HepG2 (cell line): Measurements from ENCODE around the gene ERVH48-1. TPM values are rescaled to one million over a fixed set of nuclear protein-coding genes. Genes with fewer than 3 reads are reported as not detected.

ENCODE experiments used
- ATM ChIP-seq: fragments of 450-650 bp; IDR thresholded peaks from 2 replicates; pipeline ENCODE4 v1.7.1; 2017; ENCODE audit warnings: mild to moderate bottlenecking, borderline replicate concordance
- CHCHD3 ChIP-seq: sonication (generic); formaldehyde crosslinking; IDR thresholded peaks from 2 replicates; pipeline ENCODE4 v1.8.0; 2022; ENCODE audit warnings: mild to moderate bottlenecking, missing genetic modification reagents, moderate library complexity
- GFI1 ChIP-seq: sonication (generic); formaldehyde crosslinking; IDR thresholded peaks from 2 replicates; pipeline ENCODE4 v1.5.0; 2020; ENCODE audit warnings: missing genetic modification reagents, mild to moderate bottlenecking, borderline replicate concordance
- HMG20B ChIP-seq: conservative IDR thresholded peaks from 2 replicates; pipeline ENCODE4 v1.6.1; 2016; ENCODE audit warnings: missing genetic modification reagents, missing compliant biosample characterization
- HNRNPUL1 ChIP-seq: fragments of 200-400 bp; formaldehyde crosslinking; IDR thresholded peaks from 2 replicates; pipeline ENCODE4 v1.6.1; 2017; ENCODE audit warnings: low read depth, mild to moderate bottlenecking, low read length, moderate library complexity
- KAT8 ChIP-seq: IDR thresholded peaks from 2 replicates; pipeline ENCODE4 v1.6.1; 2016; ENCODE audit warnings: missing genetic modification reagents, missing compliant biosample characterization
- MAX ChIP-seq: IDR thresholded peaks from 2 replicates; pipeline ENCODE4 v1.6.1; 2012; ENCODE audit warnings: inconsistent platforms
- MBNL3 ChIP-seq: fragments of 250-450 bp; sonication (Bioruptor Pico); conservative IDR thresholded peaks from 2 replicates; pipeline ENCODE4 v1.8.0; 2022; ENCODE audit warnings: mild to moderate bottlenecking, inconsistent platforms
- MNT ChIP-seq: fragments of 450-650 bp; IDR thresholded peaks from 2 replicates; pipeline ENCODE4 v1.6.1; 2016
- NBN ChIP-seq: fragments of 450-650 bp; conservative IDR thresholded peaks from 2 replicates; pipeline ENCODE4 v1.6.1; 2017
- ONECUT2 ChIP-seq: sonication (generic); formaldehyde crosslinking; IDR thresholded peaks from 2 replicates; pipeline ENCODE4 v1.4.0; 2020; ENCODE audit warnings: missing genetic modification reagents
- PHF5A ChIP-seq: IDR thresholded peaks from one replicate; pipeline ENCODE4 v1.6.1; 2018; ENCODE audit warnings: low read depth, missing genetic modification reagents; ENCODE audit not compliant: unreplicated experiment
- POLR2A ChIP-seq, 2 experiments: IDR thresholded peaks; 2 replicates each; pipeline ENCODE4 v1.6.1; 2011; ENCODE audit warnings: low read depth in 2 of 2, low read length in 2 of 2, mild to moderate bottlenecking in 1 of 2, moderate library complexity in 1 of 2; ENCODE audit not compliant: insufficient read depth in 1 of 2
- SMYD3 ChIP-seq: sonication (generic); formaldehyde crosslinking; IDR thresholded peaks from 2 replicates; pipeline ENCODE4 v1.8.1; 2023; ENCODE audit warnings: mild to moderate bottlenecking, missing genetic modification reagents
- TMF1 ChIP-seq: sonication (generic); formaldehyde crosslinking; IDR thresholded peaks from 2 replicates; pipeline ENCODE4 v1.8.1; 2022; ENCODE audit warnings: low read depth, missing genetic modification reagents
- ZC3H13 ChIP-seq: sonication (generic); formaldehyde crosslinking; IDR thresholded peaks from 2 replicates; pipeline ENCODE4 v1.8.1; 2023; ENCODE audit warnings: mild to moderate bottlenecking, missing genetic modification reagents, moderate library complexity
- ZFP91 ChIP-seq: sonication (generic); formaldehyde crosslinking; IDR thresholded peaks from 2 replicates; pipeline ENCODE4 v1.9.0; 2022; ENCODE audit warnings: missing genetic modification reagents, mild to moderate bottlenecking, borderline replicate concordance
- ZNF20 ChIP-seq: sonication (generic); formaldehyde crosslinking; IDR thresholded peaks from 2 replicates; pipeline ENCODE4 v1.4.0; 2020; ENCODE audit warnings: mild to moderate bottlenecking, moderate library complexity, missing genetic modification reagents
- ZNF230 ChIP-seq: sonication (generic); formaldehyde crosslinking; IDR thresholded peaks from 2 replicates; pipeline ENCODE4 v1.4.0; 2020; ENCODE audit warnings: mild to moderate bottlenecking, missing genetic modification reagents
- ZNF772 ChIP-seq: sonication (generic); formaldehyde crosslinking; IDR thresholded peaks from 2 replicates; pipeline ENCODE4 v1.5.0; 2020; ENCODE audit warnings: mild to moderate bottlenecking, missing genetic modification reagents
- ZNF891 ChIP-seq: sonication (generic); formaldehyde crosslinking; IDR thresholded peaks from 2 replicates; pipeline ENCODE4 v1.5.0; 2020; ENCODE audit warnings: mild to moderate bottlenecking, missing genetic modification reagents
- ZZZ3 ChIP-seq: sonication (generic); formaldehyde crosslinking; IDR thresholded peaks from 2 replicates; pipeline ENCODE4 v1.4.0; 2020; ENCODE audit warnings: missing genetic modification reagents, mild to moderate bottlenecking, borderline replicate concordance
- polyA plus RNA-seq, 8 experiments: library from polyadenylated mRNA; depleted of rRNA in 3 of 8; stranded (reverse) in 7 of 8; unstranded in 1 of 8; fragments of >200 nt; fragmentation: Illumina TruSeq in 4 of 8; extraction: Trizol in 4 of 8; gene quantifications; 2 replicates each; pipeline versions ENCODE4 v1.2.1 to v1.2.3, GENCODE V29; 2011 to 2016; ENCODE audit warnings: low read depth in 4 of 8, missing spikeins in 1 of 8, mixed read lengths in 1 of 8; ENCODE audit not compliant: insufficient read depth in 1 of 8
- total RNA-seq, 5 experiments: library from RNA; depleted of rRNA; stranded (reverse); fragments of >200 nt; fragmentation: Illumina TruSeq; extraction: Trizol; gene quantifications; 2 replicates each; pipeline ENCODE4 v1.2.3, GENCODE V29; 2016; ENCODE audit warnings: low read depth in 1 of 5
- TF ChIP-seq, protein P1 (sequence below): sonication (generic); formaldehyde crosslinking; IDR thresholded peaks from 2 replicates; pipeline ENCODE4 v1.5.0; 2020; ENCODE audit warnings: missing genetic modification reagents
- TF ChIP-seq, protein P2 (sequence below): sonication (generic); formaldehyde crosslinking; IDR thresholded peaks from 2 replicates; pipeline ENCODE4 v1.4.0; 2020; ENCODE audit warnings: missing genetic modification reagents, low read depth, mild to moderate bottlenecking, borderline replicate concordance
- TF ChIP-seq, protein P3 (sequence below): sonication (generic); formaldehyde crosslinking; IDR thresholded peaks from 2 replicates; pipeline ENCODE4 v1.5.1; 2020; ENCODE audit warnings: missing genetic modification reagents, mild to moderate bottlenecking, borderline replicate concordance

ERVH48-1 gene
- total and polyA plus RNA-seq, 2 of the 13 experiments (the other 11 are each of a cell fraction or from before 2014, with no cell fraction given), result 1.8 TPM; not detected in 1

DNA sequence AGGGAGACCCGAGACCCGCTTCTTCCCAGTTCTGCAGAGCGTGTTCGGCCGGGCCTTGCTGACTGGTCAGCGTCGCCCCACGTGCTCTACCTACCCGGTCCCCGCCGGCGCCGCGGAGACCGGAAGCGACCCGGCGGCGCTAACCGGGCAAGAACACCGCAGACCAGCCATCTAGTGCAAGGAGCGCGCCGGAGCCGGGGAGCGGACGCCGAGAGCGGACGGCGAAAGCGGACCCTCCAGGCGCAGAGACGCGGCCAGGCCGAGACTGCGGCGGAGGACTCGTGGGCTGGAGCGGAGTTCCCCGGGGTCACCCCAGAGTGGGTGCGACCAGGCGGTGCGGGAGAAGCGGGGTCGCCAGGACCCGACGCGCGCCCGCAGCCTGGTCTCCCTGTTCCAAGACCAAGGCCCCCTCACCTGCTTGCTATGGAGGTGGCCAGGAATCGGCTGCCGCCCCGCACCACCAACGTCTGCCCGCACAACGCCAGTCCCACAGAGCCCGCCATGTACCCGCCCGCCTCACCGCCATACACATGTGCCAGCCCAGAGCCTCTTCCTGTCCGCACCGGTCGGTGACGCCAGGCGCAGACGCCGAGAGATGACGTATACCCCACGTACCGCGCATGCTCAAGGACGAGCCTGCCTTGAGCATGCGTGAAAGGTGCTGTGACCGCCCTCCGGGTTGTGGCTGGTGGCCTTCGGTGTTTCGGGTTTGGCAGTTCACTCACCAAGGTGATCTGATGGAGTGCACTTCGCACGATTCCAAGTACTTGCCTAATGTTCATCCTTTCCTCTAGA lies 46.2 kb downstream of the ERVH48-1 start, which contains the start of gene WDR4 (continued):
- TF ChIP-seq MNT, result peak; percentile 77
- TF ChIP-seq ZNF891 (CRISPR knock-in tag), result no peak
- no peak for TF ChIP-seq ATM
- TF ChIP-seq TMF1 (CRISPR knock-in tag), result peak; percentile 29; the same call in 1 of the 2 replicates
- TF ChIP-seq ZFP91 (CRISPR knock-in tag), result peak; percentile 88; the same call in 1 of the 2 replicates
- TF ChIP-seq, protein P1, sequence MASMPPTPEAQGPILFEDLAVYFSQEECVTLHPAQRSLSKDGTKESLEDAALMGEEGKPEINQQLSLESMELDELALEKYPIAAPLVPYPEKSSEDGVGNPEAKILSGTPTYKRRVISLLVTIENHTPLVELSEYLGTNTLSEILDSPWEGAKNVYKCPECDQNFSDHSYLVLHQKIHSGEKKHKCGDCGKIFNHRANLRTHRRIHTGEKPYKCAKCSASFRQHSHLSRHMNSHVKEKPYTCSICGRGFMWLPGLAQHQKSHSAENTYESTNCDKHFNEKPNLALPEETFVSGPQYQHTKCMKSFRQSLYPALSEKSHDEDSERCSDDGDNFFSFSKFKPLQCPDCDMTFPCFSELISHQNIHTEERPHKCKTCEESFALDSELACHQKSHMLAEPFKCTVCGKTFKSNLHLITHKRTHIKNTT (CRISPR knock-in tag), result no peak
- TF ChIP-seq ZNF772 (CRISPR knock-in tag), result peak; percentile 66
- TF ChIP-seq NBN, result no peak
- peak; percentile 73; the same call in 1 of the 2 replicates for TF ChIP-seq GFI1 (CRISPR knock-in tag)
- no peak for TF ChIP-seq CHCHD3
- peak; percentile 99 for TF ChIP-seq MAX
- TF ChIP-seq, protein P2, sequence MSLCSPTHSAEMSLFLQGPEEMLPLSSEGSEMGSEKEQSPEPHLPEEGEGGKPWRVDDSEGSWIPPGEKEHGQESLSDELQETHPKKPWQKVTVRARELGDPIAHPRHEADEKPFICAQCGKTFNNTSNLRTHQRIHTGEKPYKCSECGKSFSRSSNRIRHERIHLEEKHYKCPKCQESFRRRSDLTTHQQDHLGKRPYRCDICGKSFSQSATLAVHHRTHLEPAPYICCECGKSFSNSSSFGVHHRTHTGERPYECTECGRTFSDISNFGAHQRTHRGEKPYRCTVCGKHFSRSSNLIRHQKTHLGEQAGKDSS (CRISPR knock-in tag), result peak; percentile 44; the same call in 1 of the 2 replicates
- no peak for TF ChIP-seq PHF5A (CRISPR knock-in tag)
- peak; percentile 97 for TF ChIP-seq KAT8 (CRISPR knock-in tag)
- no peak for TF ChIP-seq SMYD3 (CRISPR knock-in tag)
- TF ChIP-seq ONECUT2 (CRISPR knock-in tag), result no peak
- TF ChIP-seq HMG20B, result no peak
- peak; percentile 96; the same call in 1 of the 2 replicates for TF ChIP-seq ZNF230 (CRISPR knock-in tag)
- TF ChIP-seq POLR2A (IDR thresholded peaks at IDR 0.05; ENCODE audit: insufficient read depth in 1 of 2, low read depth in 2 of 2, low read length in 2 of 2), result peak; percentile 97 to 99
- no peak for TF ChIP-seq MBNL3
- TF ChIP-seq ZC3H13 (CRISPR knock-in tag), result peak; percentile 84
- no peak for TF ChIP-seq HNRNPUL1
- TF ChIP-seq ZNF20 (CRISPR knock-in tag), result no peak
- TF ChIP-seq ZZZ3 (CRISPR knock-in tag), result no peak
- TF ChIP-seq, protein P3, sequence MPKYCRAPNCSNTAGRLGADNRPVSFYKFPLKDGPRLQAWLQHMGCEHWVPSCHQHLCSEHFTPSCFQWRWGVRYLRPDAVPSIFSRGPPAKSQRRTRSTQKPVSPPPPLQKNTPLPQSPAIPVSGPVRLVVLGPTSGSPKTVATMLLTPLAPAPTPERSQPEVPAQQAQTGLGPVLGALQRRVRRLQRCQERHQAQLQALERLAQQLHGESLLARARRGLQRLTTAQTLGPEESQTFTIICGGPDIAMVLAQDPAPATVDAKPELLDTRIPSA (CRISPR knock-in tag), result no peak; the same call in 1 of the 2 replicates
